Measurements from ENCODE around the gene RTL9. TPM values are rescaled to one million over a fixed set of nuclear protein-coding genes. Genes with fewer than 3 reads are reported as not detected.

RTL9 gene
- total RNA-seq, 1 experiment from 2014 or later = 0.09 TPM

DNA sequence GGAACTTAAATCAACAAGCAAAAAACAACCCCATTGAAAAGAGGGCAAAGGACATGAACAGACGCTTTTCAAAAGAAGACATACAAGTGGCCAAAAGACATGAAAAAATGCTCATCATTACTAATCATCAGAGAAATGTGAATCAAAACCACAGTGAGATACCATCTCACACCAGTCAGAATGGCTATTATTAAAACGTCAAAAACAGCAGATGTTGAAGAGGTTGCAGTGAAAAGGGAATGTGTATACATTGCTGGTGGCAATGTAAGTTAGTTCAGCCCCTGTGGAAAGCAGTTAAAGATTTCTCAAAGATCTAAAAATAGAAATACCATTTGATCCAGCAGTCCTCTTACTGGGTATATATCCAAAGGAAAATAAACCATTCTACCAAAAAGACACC lies 22.6 kb downstream of the RTL9 start:
- H3K27me3 ChIP-seq (replicated peaks; ENCODE audit: control insufficient read depth, insufficient read depth, low read length) = no peaks in the 10 kb centered on the region
- H3K9me3 ChIP-seq = no peaks in the 10 kb centered on the region
- ChIA-PET CTCF (no interaction called here), POLR2A (no interaction called here)
- Mint-ChIP-seq H3K36me3 (ENCODE audit: insufficient read depth, unreplicated experiment) (peaks cover 9% of the 10 kb centered on the region), H3K9me3 (ENCODE audit: unreplicated experiment) (peaks cover 10% of the 10 kb centered on the region), H3K4me1 (ENCODE audit: low read depth, unreplicated experiment) (peaks cover 18% of the 10 kb centered on the region), H3K27me3 (ENCODE audit: insufficient read depth, unreplicated experiment) (no peaks in the 10 kb centered on the region), H3K4me3 (ENCODE audit: unreplicated experiment) (no peak overlapping the region), H3K27ac (ENCODE audit: unreplicated experiment) (no peak overlapping the region)
- no peak overlapping the region for H3K4me3 ChIP-seq (ENCODE audit: low read depth, low read length)
- DNase-seq = no peak
- BruUV-seq (replicated peaks) = no TSS peak
- peaks cover 14% of the 10 kb centered on the region for H3K4me1 ChIP-seq
- intact Hi-C loops (cut with micrococcal nuclease; ENCODE audit: unreplicated experiment) = no loop called here
- no peaks in the 10 kb centered on the region for H3K36me3 ChIP-seq (ENCODE audit: control insufficient read depth, insufficient read depth, low read length)
- TF ChIP-seq, protein P1, sequence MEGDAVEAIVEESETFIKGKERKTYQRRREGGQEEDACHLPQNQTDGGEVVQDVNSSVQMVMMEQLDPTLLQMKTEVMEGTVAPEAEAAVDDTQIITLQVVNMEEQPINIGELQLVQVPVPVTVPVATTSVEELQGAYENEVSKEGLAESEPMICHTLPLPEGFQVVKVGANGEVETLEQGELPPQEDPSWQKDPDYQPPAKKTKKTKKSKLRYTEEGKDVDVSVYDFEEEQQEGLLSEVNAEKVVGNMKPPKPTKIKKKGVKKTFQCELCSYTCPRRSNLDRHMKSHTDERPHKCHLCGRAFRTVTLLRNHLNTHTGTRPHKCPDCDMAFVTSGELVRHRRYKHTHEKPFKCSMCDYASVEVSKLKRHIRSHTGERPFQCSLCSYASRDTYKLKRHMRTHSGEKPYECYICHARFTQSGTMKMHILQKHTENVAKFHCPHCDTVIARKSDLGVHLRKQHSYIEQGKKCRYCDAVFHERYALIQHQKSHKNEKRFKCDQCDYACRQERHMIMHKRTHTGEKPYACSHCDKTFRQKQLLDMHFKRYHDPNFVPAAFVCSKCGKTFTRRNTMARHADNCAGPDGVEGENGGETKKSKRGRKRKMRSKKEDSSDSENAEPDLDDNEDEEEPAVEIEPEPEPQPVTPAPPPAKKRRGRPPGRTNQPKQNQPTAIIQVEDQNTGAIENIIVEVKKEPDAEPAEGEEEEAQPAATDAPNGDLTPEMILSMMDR (IDR thresholded peaks at IDR 0.05; ENCODE audit: insufficient read depth in 1 of 2, low read depth in 1 of 2, low read length in 1 of 2, severe bottlenecking in 1 of 2, unreplicated experiment in 1 of 2) = no peak

DNA sequence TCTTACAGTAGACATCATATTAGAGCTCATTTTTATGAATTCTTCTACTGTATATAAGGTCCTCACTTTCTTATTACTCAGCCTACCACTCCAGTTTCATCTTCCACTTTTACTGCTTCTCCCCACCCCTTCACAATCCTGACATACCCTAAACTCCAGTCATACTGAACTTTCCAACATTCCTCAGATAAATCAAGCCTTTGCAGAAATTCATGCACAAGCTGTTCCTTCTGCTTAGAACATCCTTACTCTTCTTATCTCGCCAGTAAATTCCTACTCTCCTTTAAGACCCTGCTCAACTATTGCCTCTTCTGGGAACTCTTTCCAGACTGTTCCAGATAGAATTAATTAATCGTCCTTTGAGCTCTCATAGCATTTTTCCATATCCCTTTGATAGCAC lies 24.8 kb downstream of the RTL9 start:
- peaks cover 14% of the 10 kb centered on the region for H3K4me1 ChIP-seq
- no peak overlapping the region for H3K4me3 Mint-ChIP-seq (ENCODE audit: unreplicated experiment)
- BruUV-seq (replicated peaks) = no TSS peak
- no peaks in the 10 kb centered on the region for H3K36me3 ChIP-seq (ENCODE audit: control insufficient read depth, insufficient read depth, low read length)
- H3K27me3 ChIP-seq (replicated peaks; ENCODE audit: control insufficient read depth, insufficient read depth, low read length) = no peaks in the 10 kb centered on the region
- ChIA-PET POLR2A (interaction anchor here (0.9 kb wide), 1 partner anchor 13 kb away, joined by 4 read pairs; no protein-coding TSS in a partner anchor), CTCF (no interaction called here)
- H3K27me3 Mint-ChIP-seq (ENCODE audit: insufficient read depth, unreplicated experiment) = no peaks in the 10 kb centered on the region
- no peaks in the 10 kb centered on the region for H3K9me3 ChIP-seq
- H3K36me3 Mint-ChIP-seq (ENCODE audit: insufficient read depth, unreplicated experiment) = peaks cover 9% of the 10 kb centered on the region
- TF ChIP-seq, protein P1 (IDR thresholded peaks at IDR 0.05; ENCODE audit: insufficient read depth in 1 of 2, low read depth in 1 of 2, low read length in 1 of 2, severe bottlenecking in 1 of 2, unreplicated experiment in 1 of 2) = no peak
- no peak overlapping the region for H3K4me3 ChIP-seq (ENCODE audit: low read depth, low read length)
- DNase-seq = peak in 1 of 2 experiments; percentile 20
- peaks cover 18% of the 10 kb centered on the region for H3K4me1 Mint-ChIP-seq (ENCODE audit: low read depth, unreplicated experiment)
- peaks cover 10% of the 10 kb centered on the region for H3K9me3 Mint-ChIP-seq (ENCODE audit: unreplicated experiment)
- H3K27ac Mint-ChIP-seq (ENCODE audit: unreplicated experiment) = peak overlapping the region; percentile 0
- intact Hi-C loops (cut with micrococcal nuclease; ENCODE audit: unreplicated experiment) = no loop called here

DNA sequence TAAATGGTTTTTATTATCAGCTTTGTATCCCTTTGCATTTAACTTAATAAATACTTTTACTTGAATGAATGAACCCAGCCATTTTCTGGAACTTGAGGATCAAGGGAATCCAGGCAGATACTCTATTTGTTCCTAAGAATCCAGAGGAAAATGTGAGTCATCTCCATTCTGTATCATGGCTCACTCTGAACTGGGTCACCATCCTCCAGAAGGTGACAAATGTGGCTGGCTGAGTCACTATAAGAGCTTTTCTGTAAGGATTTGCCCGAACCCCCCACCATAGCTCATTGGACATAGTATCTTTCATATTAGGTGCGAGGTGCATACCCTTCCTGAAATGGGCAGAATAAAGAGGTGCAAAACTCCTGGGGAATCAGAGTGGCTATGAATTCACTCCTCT lies 25.8 kb downstream of the RTL9 start:
- no peak overlapping the region for H3K4me3 Mint-ChIP-seq (ENCODE audit: unreplicated experiment)
- no TSS peak for BruUV-seq (replicated peaks)
- H3K27ac Mint-ChIP-seq (ENCODE audit: unreplicated experiment) = no peak overlapping the region
- CTCF ChIA-PET = no interaction called here
- Histone ChIP-seq H3K36me3 (ENCODE audit: control insufficient read depth, insufficient read depth, low read length) (no peaks in the 10 kb centered on the region), H3K27me3 (replicated peaks; ENCODE audit: control insufficient read depth, insufficient read depth, low read length) (no peaks in the 10 kb centered on the region), H3K4me3 (ENCODE audit: low read depth, low read length) (no peak overlapping the region), H3K4me1 (peaks cover 14% of the 10 kb centered on the region), H3K9me3 (no peaks in the 10 kb centered on the region)
- H3K27me3 Mint-ChIP-seq (ENCODE audit: insufficient read depth, unreplicated experiment) = no peaks in the 10 kb centered on the region
- POLR2A ChIA-PET = no interaction called here
- peaks cover 18% of the 10 kb centered on the region for H3K4me1 Mint-ChIP-seq (ENCODE audit: low read depth, unreplicated experiment)
- intact Hi-C loops (cut with micrococcal nuclease; ENCODE audit: unreplicated experiment) = no loop called here
- peaks cover 10% of the 10 kb centered on the region for H3K9me3 Mint-ChIP-seq (ENCODE audit: unreplicated experiment)
- peaks cover 9% of the 10 kb centered on the region for H3K36me3 Mint-ChIP-seq (ENCODE audit: insufficient read depth, unreplicated experiment)
- TF ChIP-seq, protein P1 (IDR thresholded peaks at IDR 0.05; ENCODE audit: insufficient read depth in 1 of 2, low read depth in 1 of 2, low read length in 1 of 2, severe bottlenecking in 1 of 2, unreplicated experiment in 1 of 2) = no peak
- DNase-seq = no peak

Measured in Caco-2 (cell line).